Tibial nerve (tissue), 4 donors: Measurements from ENCODE around the gene HOXB9. TPM values are rescaled to one million over a fixed set of nuclear protein-coding genes. Genes with fewer than 3 reads are reported as not detected.
A peak's percentile ranks its signal among the peaks of the same experiment; 100 is the strongest.

Source experiments
- DNase-seq, 2 donors: peaks; one replicate each; pipeline ENCODE4 v3.0.0-alpha.2; 2019; ENCODE audit warnings: low spot score in 2 of 2
- H3K27ac ChIP-seq, 4 donors: fragments of 200-600 bp; sonication (generic) in 3 of 4; one replicate each; pipeline ENCODE4 v1.5.1; 2017 to 2019; ENCODE audit warnings: mild to moderate bottlenecking in 1 of 4
- H3K27me3 ChIP-seq, 2 donors: fragments of 200-600 bp; sonication (generic) in 1 of 2; one replicate each; pipeline versions ENCODE4 v1.5.1 to v1.6.0; 2017 to 2019
- H3K36me3 ChIP-seq, 3 donors: fragments of 200-600 bp; sonication (generic); one replicate each; pipeline ENCODE4 v1.5.1; 2018 to 2019
- H3K4me1 ChIP-seq, 4 donors: fragments of 200-600 bp; sonication (generic) in 3 of 4; one replicate each; pipeline ENCODE4 v1.5.1; 2017 to 2019
- H3K4me3 ChIP-seq, 4 donors: fragments of 200-600 bp; sonication (generic) in 3 of 4; one replicate each; pipeline ENCODE4 v1.5.1; 2017 to 2019; ENCODE audit warnings: mild to moderate bottlenecking in 1 of 4, moderate library complexity in 1 of 4
- H3K9me3 ChIP-seq, 4 donors: fragments of 200-600 bp; sonication (generic) in 3 of 4; one replicate each; pipeline ENCODE4 v1.5.1; 2017 to 2019
- CTCF ChIP-seq, 5 experiments: fragments of 200-600 bp in 3 of 5; fragments of 450-650 bp in 2 of 5; sonication (generic) in 3 of 5; IDR thresholded peaks; one replicate each; pipeline ENCODE4 v1.5.1; 2016 to 2019; ENCODE audit warnings: antibody characterized with exemption in 5 of 5, mild to moderate bottlenecking in 3 of 5, moderate library complexity in 2 of 5
- EP300 ChIP-seq, 2 donors: sonication (generic); formaldehyde crosslinking; IDR thresholded peaks; one replicate each; pipeline ENCODE4 v1.6.1; 2017; ENCODE audit warnings: antibody characterized with exemption in 2 of 2, mild to moderate bottlenecking in 1 of 2
- POLR2A ChIP-seq, 2 donors: fragments of 450-650 bp; IDR thresholded peaks; one replicate each; pipeline ENCODE4 v1.6.1; 2017; ENCODE audit warnings: antibody characterized with exemption in 2 of 2, mild to moderate bottlenecking in 2 of 2, moderate library complexity in 2 of 2
- WGBS, 2 donors: methylation state at CpG; one replicate each; pipeline ENCODE4 v1.1.5; 2018; 5-methylcytosine and 5-hydroxymethylcytosine counted together
- total RNA-seq, 4 donors: library from RNA; depleted of rRNA; stranded (reverse); fragments of >200 nt; gene quantifications; one replicate each; pipeline ENCODE4 v1.1.0, GENCODE V29; 2016

HOXB9 gene
- total RNA-seq, 4 donors from 2014 or later, result 0.21 to 0.30 TPM; not detected in 2

DNA sequence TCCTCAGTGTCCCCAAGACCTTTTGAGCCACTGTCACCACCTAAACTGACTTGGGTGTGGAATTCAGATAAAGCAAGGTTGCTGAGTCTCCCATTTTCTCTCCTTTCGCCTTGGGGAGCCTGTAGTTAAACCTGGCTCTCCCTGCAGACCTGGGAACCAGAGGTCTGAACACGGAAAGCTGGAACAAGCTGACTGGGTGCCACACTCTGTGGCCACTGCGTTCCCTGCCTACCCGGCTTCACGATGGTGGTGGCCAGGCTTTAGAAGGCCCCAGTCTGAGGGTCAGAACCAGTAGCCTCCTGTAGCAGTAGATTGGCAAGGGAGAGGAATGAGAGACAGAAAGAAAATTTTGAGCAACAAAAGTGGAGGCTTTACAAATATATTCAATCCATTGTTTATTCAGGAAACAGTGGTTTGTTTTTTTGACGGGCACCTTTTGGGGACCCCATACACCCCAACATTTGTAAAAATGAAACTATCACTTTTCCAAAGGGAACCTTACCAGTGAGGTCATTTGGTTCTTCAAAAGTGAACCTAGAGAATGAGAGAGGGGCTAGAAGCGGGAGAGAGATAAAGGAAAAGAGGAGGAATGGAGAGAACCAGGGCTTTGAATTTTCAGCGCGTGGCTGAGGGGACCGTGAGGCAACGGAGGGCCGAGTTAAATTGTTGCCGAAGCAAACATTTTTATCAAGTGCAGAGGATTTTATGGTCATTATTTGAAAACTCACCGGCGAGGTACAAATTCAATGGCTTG lies 9.3 kb downstream of the HOXB9 start:
- no peak overlapping the region for H3K4me3 ChIP-seq
- DNase-seq, result no peak
- no peaks in the 10 kb centered on the region for H3K36me3 ChIP-seq
- no peak for TF ChIP-seq POLR2A (IDR thresholded peaks at IDR 0.05)
- no peak for TF ChIP-seq EP300 (IDR thresholded peaks at IDR 0.05)
- no peak for TF ChIP-seq CTCF (IDR thresholded peaks at IDR 0.05)
- no peaks in the 10 kb centered on the region for H3K9me3 ChIP-seq
- peaks cover 2 to 98% of the 10 kb centered on the region in 2 donors for H3K27me3 ChIP-seq
- H3K27ac ChIP-seq, result no peak overlapping the region
- WGBS, 2 donors, result 49 to 52% methylated on average over 15 of the region's 15 CpGs
- H3K4me1 ChIP-seq, result peaks cover 0 to 53% (median 13%) of the 10 kb centered on the region in 4 donors

DNA sequence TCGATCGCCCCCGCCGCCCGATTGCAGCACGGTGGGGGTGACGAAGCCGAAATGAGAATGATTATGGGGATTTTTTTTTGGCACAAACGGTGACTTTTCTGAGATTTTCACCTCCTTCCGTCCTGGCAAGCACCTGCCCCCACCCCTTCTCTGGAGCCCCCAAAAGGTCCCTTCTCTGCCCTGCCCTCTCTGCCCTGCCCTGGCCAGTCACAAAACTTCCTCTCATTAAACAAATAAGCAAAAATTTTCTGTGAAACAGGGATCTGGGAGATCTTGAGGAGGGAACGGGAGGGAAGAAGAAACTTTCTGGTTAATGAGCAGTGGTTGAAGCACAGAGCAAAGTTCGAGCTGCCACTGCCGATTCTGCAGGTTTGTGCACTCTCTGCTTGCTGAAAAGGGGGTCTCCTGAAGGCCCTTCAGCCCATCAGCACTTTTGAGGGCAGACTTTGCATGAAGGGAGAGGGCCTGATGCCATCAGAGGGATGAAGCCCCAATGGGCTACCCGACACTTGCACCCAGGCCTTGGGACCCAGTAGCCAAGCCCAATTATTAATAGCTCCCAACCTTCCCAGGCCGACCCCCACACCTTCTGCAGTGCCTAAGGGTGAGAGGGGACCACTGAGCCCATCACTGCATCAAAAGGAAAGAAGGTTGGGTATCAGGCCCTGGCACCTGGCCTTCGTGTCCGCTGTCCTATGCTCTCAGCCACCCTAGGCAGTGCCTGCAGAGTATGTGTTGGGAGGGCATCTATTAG lies 10.0 kb downstream of the HOXB9 start:
- H3K27ac ChIP-seq, result no peak overlapping the region
- no peaks in the 10 kb centered on the region for H3K36me3 ChIP-seq
- WGBS, 2 donors, result 32 to 42% methylated on average over 16 to 17 of the region's 17 CpGs
- no peak for DNase-seq
- TF ChIP-seq POLR2A (IDR thresholded peaks at IDR 0.05) (no peak), EP300 (IDR thresholded peaks at IDR 0.05) (no peak), CTCF (IDR thresholded peaks at IDR 0.05) (no peak)
- H3K4me3 ChIP-seq, result no peak overlapping the region
- no peaks in the 10 kb centered on the region for H3K9me3 ChIP-seq
- peaks cover 0 to 61% (median 16%) of the 10 kb centered on the region in 4 donors for H3K4me1 ChIP-seq
- H3K27me3 ChIP-seq, result peaks cover 5 to 98% of the 10 kb centered on the region in 2 donors

DNA sequence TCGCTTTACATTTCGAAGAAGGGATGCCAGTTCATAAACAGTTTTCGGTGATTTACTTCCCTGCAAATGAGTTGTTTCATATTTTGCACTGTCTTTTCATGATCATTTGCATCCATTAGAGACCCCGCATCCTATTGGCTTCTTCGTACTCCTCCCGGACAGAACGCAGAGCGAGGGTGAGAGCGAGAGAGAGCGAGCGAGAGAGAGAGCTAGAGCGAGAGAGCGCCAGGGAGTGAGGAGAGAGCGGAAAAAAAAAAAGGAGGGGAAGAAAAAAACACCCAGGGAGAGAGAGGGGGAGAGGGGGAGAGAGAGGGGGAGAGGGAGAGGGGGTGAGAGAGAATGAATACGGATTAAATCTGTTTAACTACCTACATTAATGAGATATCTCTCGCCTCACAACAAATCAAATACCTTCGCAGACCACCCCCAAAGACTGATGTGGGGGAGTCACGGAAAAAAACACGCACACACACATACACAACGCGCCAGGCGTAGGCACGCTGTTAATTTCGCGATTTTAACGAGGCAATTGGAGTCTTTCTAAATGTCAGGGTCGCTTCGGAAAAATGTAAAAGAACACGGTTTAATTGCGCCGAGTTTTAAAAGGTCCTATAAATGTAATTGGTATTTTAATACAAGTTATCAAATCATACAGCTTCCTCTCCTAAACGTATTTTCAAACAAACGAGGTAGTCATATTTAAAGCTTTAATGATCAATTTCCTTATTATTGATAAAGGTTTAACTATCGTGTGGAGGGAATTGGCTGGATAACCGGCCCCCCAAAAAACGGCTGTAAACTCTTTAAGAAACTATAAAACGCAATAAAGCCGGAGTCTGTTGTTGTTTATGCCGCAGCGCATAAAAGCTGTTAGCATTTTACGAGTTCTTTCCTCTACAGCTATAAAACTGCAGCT lies 10.9 kb downstream of the HOXB9 start, which contains the start of gene HOXB8:
HOXB8 (minus strand) TSS at position 246 of the 916 bp plus-strand sequence. CDS start 588 bp downstream, outside the sequence.
- Histone ChIP-seq H3K4me3 (peak within 1 kb of the TSS in 3 of 4 donors; percentile 21 to 71 (median 57)), H3K36me3 (no peaks in the 10 kb centered on the region), H3K4me1 (peaks cover 0 to 69% (median 17%) of the 10 kb centered on the region in 4 donors), H3K27me3 (peaks cover 5 to 98% of the 10 kb centered on the region in 2 donors), H3K27ac (peak within 1 kb of the TSS in 2 of 4 donors; percentile 32 to 86), H3K9me3 (no peaks in the 10 kb centered on the region)
- DNase-seq, result no peak
- no peak for TF ChIP-seq CTCF (IDR thresholded peaks at IDR 0.05)
- no peak for TF ChIP-seq POLR2A (IDR thresholded peaks at IDR 0.05)
- TF ChIP-seq EP300 (IDR thresholded peaks at IDR 0.05), result no peak
- whole genome bisulfite sequencing, 2 donors, result 18 to 20% methylated on average over 40 to 41 of the region's 41 CpGs

GRCh38 chr17:48613862-48614694 lies 12.1 kb downstream of the HOXB9 start:
- 5 to 8% methylated on average over 41 to 46 of the region's 55 CpGs for WGBS, 2 donors
- TF ChIP-seq CTCF (IDR thresholded peaks at IDR 0.05) (no peak), EP300 (IDR thresholded peaks at IDR 0.05) (no peak), POLR2A (IDR thresholded peaks at IDR 0.05) (no peak)
- no peaks in the 10 kb centered on the region for H3K9me3 ChIP-seq
- peak overlapping the region in 3 of 4 donors; percentile 21 to 71 (median 57) for H3K4me3 ChIP-seq
- H3K36me3 ChIP-seq, result no peaks in the 10 kb centered on the region
- H3K27me3 ChIP-seq, result peaks cover 5 to 98% of the 10 kb centered on the region in 2 donors
- H3K4me1 ChIP-seq, result peaks cover 0 to 78% (median 18%) of the 10 kb centered on the region in 4 donors
- no peak for DNase-seq
- H3K27ac ChIP-seq, result peak overlapping the region in 2 of 4 donors; percentile 79 to 86
